Activated CD8-positive, alpha-beta memory T cell treated with anti-CD3 and anti-CD28 coated beads, Interleukin-2, amount 50 U/mL, for 48 hours (primary cell): ENCODE data around the gene MT1A.

Source experiments
- DNase-seq: peaks from one replicate; pipeline ENCODE4 v3.0.0-alpha.2; 2020

Gene MT1A

GRCh38 chr16:56632156-56632847 lies 6.2 kb upstream of the MT1A start, which contains the start of gene MT1M:
TSS of gene MT1M (plus strand) at chr16:56632659. CDS start at chr16:56632732, 73 bp downstream.
- DNase-seq = no peak

GRCh38 chr16:56632848-56633365 lies 5.6 kb upstream of the MT1A start:
- no peak for DNase-seq

GRCh38 chr16:56633535-56633934 lies 4.9 kb upstream of the MT1A start:
- DNase-seq = no peak

GRCh38 chr16:56634715-56635440 lies 3.6 kb upstream of the MT1A start:
- no peak for DNase-seq

- DNase-seq = no peak
Observed at GRCh38 chr16:56635441-56635967, 3.0 kb upstream of the MT1A start.

GRCh38 chr16:56636616-56637413 lies 1.7 kb upstream of the MT1A start:
- DNase-seq = no peak

GRCh38 chr16:56639045-56639444 lies 579 bp downstream of the MT1A start:
- DNase-seq = no peak

GRCh38 chr16:56640076-56640475 lies 1.6 kb downstream of the MT1A start:
- DNase-seq = no peak

GRCh38 chr16:56641166-56641565 lies 2.7 kb downstream of the MT1A start:
- DNase-seq = no peak

- peak; percentile 88 for DNase-seq
Observed at GRCh38 chr16:56643080-56643778, 4.8 kb downstream of the MT1A start.

- no peak for DNase-seq
Observed at GRCh38 chr16:56643833-56644232, 5.4 kb downstream of the MT1A start.

- no peak for DNase-seq
Observed at GRCh38 chr16:56645311-56645710, 6.8 kb downstream of the MT1A start.

GRCh38 chr16:56645838-56646237 lies 7.4 kb downstream of the MT1A start:
- no peak for DNase-seq

GRCh38 chr16:56647641-56648431 lies 9.4 kb downstream of the MT1A start:
- no peak for DNase-seq

GRCh38 chr16:56649271-56649670 lies 10.8 kb downstream of the MT1A start:
- DNase-seq = no peak

- no peak for DNase-seq
Observed at GRCh38 chr16:56649820-56650219, 11.4 kb downstream of the MT1A start.

GRCh38 chr16:56651586-56651985 lies 13.1 kb downstream of the MT1A start, which contains the start of gene MT1B:
TSS of gene MT1B (plus strand) at chr16:56651886. CDS start at chr16:56651954, 68 bp downstream.
- DNase-seq = no peak

- DNase-seq = no peak
Observed at GRCh38 chr16:56652600-56652999, 14.1 kb downstream of the MT1A start.

GRCh38 chr16:56653218-56653617 lies 14.8 kb downstream of the MT1A start:
- DNase-seq = no peak

GRCh38 chr16:56657555-56658326 lies 19.3 kb downstream of the MT1A start, which contains the start of gene MT1F:
TSS of gene MT1F (plus strand) at chr16:56657959. CDS start at chr16:56658059, 100 bp downstream.
- peak; percentile 83 for DNase-seq
